Activated gamma-delta T cell treated with Interleukin-2 at 50 U/mL for 16 hours (primary cell): ENCODE data around the gene GP1BA.
"Not testable (repeated sequence)": the region's sequence is repeated elsewhere in the genome, so short reads cannot be mapped to it uniquely, and the experiment has no call there.

Source experiments
- DNase-seq: peaks from one replicate; pipeline ENCODE4 v3.0.0-alpha.2; 2020

Gene GP1BA

DNA sequence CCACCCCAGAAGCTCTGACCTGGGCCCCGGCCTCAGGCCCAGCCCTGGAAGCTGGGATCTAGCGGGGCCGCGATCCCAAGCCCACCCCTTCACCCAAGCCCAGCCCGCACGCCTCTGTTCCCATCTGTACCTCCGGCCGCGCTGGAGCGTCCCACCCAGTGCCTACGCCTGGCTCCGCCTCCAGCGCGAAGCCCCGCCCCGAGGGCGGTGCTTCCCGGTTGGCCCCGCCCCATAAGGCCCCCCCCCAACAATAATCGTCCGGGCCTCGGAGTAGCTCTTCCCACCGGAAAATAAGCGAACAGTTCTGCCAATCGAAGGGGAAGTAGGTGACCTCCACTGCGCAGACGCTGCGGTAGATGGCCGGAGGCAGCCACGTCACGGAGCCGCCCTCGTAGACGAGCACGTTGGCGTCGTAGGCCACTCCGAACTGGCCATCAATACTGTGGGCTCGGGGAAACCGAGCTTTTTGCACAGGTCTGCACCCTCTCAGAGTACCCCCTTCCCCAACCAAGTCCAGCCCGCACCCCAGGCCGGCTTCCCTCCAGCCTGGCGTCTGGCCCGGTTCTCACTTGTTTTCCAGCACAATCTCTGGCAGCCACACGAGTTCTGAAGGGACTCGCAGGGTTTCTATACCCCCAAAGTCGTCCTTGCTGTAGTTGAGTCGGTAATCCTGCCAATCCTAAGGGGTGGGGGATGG lies 30.3 kb upstream of the GP1BA start:
- no peak for DNase-seq

DNA sequence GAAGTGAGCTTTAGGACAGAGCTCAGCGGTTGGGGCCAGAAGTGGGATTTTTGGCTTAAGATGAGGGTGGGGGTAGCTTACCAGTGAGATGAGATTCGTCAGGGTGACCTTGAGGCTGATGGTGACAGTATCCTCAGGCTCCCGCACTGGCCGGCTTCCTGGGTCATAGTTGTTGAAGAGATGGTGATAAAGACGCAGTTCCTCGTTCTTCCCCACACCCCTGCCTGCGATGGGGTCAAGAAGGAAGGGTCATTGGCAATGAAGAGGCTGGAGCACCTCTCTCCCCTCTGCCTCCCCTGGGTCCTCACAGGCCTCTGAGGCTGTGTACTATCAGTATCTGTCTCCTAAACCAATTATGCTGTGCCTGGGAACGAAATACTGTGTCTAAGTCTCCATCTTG lies 29.5 kb upstream of the GP1BA start:
- DNase-seq = no peak

DNA sequence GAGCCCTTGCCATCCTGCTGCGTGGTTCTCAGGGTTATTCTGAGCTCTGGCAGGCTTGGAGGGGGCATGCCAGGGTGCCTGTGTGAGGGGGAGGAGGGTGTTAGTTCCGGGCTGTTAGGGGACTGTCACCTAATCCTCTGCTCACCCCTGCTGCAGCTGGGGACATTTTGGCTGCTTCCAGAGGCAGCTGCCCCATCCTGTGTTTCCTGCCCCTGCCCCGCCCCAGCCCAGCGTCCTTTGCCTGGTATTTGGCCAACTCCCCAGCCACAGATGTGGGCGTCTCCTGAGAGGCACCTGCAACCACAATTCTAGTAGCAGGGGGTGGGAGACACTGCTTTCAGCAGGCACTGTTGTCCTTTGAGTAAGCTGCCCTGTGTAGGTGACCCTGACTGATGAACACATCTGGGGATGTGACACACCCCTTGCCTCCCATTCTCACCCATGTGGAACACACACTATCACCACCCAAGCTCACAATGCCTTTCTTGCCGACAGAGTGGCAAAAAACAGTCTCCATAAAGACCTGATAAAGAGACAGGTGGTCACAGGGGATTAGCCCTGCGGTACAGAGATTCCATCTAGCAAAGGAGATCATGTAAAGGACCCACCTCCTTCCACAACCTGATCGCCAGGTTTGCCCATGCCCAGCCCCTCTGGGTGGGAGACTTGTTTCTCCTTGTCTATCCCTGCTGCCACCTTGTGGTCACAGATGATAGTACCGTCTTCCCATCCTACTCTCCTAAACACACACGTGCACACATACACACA lies 28.8 kb upstream of the GP1BA start, which contains the start of gene CHRNE:
Gene CHRNE (minus strand): TSS at position 48 of the 768 bp plus-strand sequence. CDS start 35 bp downstream, at position 13.
- DNase-seq = peak; percentile 74

DNA sequence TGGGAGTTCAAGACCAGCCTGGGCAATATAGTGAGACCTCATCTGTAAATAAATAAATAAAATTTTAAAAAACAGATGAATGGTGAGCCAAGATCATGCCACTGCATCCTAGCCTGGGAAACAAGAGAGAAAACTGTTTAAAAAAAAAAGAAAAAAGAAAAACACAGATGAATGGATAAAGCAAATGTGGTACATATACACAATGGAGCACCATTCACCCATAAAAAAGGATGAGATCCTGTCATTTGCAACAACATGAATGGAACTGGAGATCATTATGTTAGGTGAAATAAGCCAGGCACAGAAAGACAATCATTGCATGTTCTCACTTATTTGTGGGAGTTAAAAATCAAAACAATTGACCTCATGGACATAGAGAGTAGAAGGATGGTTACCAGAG lies 25.4 kb upstream of the GP1BA start:
- DNase-seq = not testable (repeated sequence)

DNA sequence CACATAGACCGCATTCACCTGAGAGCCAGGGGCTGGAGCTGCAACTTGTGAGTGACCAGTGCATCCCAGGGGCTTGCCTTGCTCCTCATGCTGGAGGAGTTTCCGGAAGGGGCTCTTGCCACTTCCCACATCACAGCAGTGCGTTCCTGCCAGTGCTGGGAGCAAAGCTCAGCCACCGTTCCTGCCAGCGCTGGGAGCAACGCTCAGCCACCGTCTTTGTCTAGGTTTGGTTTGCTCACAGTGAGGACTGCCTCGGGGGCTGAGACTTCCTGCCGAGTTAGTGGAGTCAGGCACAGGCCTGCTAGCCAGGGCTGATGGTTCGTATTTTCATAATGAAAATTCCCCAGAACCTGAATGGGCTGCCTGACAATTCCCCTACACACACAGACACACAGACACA lies 23.8 kb upstream of the GP1BA start:
- no peak for DNase-seq

DNA sequence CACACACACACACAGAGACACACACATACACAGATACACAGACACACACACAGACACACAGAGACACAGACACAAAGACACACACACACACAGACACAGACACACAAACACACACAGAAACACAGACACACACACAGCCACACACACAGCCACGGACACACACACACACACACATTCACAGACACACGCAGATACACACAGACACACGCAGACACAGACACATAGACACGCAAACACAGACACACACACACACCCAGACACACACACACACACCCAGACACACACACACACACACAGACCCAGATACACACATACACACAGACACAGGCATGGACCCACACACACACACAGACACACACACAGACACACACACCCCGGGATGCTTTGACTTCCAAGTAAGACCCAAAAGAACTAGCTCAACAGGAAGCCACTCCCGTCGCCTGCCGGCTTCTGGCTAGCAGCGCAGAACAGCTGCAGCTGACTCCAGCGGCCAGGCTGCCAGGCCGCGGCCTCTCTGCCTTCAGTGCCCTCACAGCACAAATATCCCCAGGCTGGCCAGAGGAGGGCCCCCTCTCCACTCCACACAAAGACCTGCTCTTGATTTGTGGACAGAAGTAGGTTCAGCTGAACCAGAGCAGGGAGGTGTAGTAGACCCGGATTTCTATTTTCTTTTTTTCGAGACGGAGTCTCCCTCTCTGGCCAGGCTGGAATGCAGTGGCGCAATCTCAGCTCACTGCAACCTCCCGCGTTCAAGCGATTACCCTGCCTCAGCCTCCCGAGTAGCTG lies 23.2 kb upstream of the GP1BA start:
- peak; percentile 75 for DNase-seq

DNA sequence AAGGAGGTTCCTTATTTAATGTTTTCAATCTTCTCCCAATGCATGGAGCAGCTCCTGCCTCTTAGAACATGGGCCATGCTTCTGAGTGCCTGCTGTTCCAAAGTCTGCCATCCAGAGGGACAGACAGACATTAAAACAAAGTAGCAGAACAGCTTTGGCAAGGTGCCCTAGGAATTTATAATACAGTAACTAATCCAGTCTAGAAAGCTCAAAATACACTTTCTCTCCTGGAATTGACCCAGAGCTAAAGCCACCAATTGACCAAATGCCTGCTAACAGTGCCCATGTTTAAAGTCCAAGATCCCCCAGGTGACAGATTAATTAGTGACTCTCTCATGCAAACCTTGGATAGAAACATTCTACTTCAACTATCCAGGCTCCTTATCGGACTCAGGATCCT lies 18.1 kb upstream of the GP1BA start:
- no peak for DNase-seq

DNA sequence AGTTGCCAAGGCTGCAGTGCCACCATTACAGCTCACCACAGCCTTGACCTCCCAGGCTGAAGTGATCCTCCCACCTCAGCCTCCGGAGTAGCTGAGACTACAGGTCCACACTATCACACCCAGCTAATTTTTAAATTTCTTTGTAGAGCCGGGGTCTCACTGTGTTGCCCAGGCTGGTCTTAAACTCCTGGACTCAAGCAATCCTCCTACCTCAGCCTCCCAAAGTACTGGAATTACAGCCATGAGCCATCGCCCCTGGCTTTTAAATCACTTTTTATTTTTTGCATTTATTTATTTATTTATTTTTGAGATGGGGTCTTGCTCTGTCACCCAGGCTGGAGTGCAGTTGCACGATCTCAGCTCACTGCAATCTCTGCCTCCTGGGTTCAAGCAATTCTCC lies 17.5 kb upstream of the GP1BA start:
- not testable (repeated sequence) for DNase-seq

DNA sequence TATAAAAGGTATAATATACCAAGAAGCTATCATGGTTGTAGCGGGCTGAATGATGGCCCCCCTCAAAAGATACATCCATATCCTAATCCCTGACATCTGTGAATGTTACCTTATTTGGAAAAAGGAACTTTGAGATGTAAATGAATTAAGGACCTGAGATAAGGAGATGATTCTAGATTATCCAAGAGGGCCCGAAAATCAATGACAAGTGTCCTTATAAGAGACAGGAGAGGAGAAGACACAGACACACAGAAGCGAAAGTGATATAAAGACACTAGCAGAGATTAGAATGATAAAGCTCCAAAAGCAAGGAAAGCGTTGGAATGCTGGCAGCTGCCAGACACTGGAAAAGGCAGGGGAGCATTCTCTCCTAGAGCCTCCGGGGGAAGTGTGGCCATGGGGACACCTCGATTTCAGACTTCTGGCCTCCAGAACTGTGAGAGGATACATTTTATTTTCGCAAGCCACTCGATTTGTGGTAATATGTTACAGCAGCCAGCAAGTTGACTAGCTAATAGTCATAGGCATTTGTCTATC lies 12.5 kb upstream of the GP1BA start:
- no peak for DNase-seq

DNA sequence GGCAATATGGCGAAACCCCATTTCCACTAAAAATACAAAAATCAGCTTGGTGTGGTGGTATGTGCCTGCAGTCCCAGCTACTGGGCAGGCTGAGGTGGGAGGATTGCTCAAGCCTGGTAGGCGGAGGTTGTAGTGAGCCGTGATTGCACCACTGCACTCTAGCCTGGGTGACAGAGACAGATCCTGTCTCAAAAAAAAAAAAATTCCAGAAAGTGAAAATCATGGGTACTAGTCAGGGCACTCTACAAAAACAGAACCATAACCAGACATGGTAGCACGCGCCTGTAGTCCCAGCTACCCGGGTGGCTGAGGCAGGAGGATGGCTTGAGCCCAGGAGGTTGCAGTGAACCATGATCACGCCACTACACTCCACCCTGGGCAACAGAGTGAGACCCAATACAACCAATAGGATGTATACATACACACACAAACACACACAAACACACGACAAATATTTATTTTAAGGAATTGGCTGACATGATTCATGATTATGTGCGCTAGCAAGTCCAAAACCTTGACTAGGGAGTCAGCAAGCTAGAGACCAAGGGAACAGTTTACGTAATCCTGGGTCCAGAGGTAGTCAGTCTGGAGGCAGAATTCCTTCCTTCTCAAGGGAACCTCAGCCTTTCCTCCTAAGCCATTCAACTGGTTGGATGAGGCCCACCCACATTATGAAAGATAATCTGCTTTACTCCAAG lies 11.6 kb upstream of the GP1BA start:
- DNase-seq = no peak

DNA sequence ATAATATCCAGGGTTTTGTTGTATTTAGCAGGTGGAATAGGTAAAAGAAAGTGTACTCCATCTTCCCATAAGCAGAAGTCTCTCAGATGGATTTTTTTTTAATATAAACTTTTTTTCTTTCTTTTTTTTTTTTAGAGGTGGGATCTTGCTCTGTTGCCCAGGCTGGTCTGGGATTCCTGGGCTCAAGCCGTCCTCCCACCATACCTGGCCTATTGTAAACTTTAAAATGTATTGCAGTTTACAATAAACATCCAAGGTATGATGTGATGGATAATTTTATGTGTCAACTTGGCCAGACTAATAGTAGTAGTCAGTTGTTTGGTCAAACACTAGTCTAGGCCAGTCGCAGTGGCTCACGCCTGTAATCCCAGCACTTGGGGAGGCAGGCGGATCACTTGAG lies 10.8 kb upstream of the GP1BA start:
- no peak for DNase-seq

DNA sequence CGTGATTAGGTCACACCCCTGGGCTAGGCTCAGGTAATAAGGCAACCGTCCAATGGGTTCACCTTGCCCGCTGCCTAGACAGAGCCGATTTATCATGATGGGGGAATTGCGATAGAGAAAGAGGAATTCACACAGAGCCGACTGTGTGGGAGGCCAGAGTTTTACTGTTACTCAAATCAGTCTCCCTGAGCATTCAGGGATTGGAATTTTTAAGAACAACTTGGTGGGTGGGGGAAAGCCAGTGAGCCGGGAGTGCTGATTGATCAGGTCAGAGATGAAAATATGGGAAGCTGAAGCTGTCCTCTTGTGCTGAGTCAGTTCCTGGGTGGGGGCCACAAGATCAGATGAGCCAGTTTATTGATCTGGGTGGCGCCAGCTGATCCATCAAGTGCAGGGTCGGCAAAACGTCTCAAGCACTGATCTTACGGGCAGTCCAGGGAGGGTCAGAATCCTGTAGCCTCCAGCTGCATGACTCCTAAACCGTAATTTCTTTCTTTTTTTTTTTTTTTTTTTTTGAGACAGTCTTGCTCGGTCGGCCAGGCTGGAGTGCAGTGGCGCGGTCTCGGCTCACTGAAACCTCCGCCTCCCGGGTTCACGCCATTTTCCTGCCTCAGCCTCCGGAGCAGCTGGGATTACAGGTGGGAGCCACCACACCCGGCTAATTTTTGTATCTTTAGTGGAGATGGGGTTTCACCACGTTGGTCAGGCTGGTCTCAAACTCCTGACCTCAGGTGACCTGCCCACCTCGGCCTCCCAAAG lies 5.3 kb upstream of the GP1BA start:
- not testable (repeated sequence) for DNase-seq

DNA sequence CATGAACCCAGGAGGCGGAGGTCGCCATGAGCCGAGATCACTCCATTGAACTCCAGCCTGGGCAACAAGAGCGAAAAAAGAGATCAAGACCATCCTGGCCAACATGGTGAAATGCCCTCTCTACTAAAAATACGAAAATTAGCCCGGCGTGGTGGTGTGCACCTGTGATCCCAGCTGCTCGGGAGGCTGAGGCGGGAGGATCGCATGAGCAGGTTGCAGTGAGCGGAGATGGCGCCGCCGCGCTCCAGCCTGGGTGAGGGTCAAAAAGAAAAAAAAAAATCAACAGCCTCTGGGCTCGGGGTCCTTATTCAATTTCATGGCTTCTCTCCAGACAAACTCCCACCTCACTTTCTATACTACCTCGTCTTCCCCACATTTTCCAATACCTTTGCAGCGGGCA lies 3.2 kb upstream of the GP1BA start:
- no peak for DNase-seq

DNA sequence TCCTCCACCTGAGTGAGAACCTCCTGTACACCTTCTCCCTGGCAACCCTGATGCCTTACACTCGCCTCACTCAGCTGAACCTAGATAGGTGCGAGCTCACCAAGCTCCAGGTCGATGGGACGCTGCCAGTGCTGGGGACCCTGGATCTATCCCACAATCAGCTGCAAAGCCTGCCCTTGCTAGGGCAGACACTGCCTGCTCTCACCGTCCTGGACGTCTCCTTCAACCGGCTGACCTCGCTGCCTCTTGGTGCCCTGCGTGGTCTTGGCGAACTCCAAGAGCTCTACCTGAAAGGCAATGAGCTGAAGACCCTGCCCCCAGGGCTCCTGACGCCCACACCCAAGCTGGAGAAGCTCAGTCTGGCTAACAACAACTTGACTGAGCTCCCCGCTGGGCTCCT lies 679 bp downstream of the GP1BA start:
- DNase-seq = no peak

DNA sequence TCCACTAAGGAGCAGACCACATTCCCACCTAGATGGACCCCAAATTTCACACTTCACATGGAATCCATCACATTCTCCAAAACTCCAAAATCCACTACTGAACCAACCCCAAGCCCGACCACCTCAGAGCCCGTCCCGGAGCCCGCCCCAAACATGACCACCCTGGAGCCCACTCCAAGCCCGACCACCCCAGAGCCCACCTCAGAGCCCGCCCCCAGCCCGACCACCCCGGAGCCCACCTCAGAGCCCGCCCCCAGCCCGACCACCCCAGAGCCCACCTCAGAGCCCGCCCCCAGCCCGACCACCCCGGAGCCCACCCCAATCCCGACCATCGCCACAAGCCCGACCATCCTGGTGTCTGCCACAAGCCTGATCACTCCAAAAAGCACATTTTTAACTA lies 1.6 kb downstream of the GP1BA start:
- DNase-seq = no peak

DNA sequence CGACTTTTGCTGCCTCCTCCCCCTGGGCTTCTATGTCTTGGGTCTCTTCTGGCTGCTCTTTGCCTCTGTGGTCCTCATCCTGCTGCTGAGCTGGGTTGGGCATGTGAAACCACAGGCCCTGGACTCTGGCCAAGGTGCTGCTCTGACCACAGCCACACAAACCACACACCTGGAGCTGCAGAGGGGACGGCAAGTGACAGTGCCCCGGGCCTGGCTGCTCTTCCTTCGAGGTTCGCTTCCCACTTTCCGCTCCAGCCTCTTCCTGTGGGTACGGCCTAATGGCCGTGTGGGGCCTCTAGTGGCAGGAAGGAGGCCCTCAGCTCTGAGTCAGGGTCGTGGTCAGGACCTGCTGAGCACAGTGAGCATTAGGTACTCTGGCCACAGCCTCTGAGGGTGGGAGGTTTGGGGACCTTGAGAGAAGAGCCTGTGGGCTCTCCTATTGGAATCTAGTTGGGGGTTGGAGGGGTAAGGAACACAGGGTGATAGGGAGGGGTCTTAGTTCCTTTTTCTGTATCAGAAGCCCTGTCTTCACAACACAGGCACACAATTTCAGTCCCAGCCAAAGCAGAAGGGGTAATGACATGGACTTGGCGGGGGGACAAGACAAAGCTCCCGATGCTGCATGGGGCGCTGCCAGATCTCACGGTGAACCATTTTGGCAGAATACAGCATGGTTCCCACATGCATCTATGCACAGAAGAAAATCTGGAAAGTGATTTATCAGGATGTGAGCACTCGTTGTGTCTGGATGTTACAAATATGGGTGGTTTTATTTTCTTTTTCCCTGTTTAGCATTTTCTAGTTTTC lies 2.3 kb downstream of the GP1BA start:
- no peak for DNase-seq

DNA sequence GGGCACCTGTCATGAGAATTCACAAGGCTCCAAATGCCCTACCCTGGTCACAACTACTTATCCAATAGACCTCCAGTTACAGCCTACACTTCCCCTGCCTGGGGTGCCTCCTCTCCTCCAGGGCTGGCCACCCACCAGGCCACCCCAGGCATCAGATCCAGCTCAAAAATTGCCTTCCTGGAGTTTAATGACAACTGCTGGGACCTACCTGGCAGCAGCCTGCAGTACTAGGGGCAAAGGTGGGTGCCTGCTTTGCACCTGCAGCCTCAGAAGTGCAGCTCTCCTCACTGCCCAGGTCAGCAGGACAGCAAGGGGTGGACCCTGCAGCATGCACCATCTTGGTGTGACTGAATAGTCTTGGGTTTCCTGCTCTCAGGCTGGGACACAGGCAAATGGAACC lies 3.6 kb downstream of the GP1BA start:
- no peak for DNase-seq

DNA sequence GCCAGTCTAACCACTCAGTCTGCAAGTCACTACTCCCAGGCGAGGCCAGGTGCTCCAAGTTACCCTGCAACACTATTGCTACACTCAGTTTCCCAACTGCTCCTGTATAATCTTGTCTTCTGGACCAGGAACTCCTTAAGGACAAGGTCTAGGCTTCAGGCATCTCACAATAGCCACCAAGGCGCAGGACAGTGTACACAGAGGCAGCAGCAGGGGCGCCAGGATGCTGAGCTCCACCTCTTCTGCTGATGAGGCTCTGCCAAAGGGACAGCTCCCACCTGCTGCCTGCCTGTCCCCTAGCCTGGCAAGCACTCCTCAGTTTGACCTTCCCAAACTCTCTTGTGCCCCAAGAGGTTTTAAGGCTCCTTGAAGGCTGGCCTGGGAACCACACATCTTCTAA lies 4.4 kb downstream of the GP1BA start:
- no peak for DNase-seq

DNA sequence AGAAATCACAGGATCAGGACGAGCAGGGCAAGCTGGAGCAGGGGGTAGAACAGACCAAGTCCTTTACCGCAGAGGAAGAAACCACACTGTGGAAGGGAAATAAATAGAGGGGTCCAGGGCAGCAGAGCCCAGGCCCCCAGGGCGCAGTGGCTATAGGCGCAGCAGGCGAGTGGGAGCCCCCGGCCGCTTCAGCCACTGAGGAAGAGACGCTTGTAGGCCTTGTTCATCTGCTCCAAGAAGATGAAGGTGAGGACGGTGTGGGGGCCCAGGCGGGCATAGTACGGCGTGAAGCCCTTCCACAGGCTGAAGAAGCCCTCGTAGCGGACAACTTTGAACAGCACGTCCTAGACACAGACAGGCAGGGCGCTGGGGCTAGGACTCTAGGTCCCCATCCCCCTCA lies 5.5 kb downstream of the GP1BA start:
- DNase-seq = no peak

DNA sequence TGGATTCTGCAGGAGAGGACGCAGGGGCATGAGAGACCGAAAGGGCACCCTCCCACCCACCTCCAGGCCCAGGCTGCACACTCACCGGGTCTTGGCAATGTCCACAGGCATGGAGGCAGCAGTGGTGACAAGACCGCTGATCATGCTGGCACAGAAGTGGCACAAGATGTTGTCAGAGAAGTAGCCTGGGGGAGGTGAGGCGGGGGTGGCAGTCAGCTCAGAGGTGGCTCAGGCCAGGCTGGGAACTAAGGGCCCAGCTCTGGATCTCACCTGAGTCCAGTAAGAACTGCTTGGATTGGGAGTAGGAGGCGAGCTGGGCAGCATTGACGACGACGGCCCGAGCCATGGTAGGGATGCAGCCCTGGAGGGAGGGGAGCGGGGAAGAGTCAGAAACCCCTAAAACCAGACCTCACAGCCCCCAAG lies 6.0 kb downstream of the GP1BA start:
- DNase-seq = no peak
